PFSK-1 (cell line): Measurements from ENCODE around the gene TTC39B.

Source experiments
- FOXP2 ChIP-seq: optimal IDR thresholded peaks from 2 replicates; pipeline ENCODE3; 2011; ENCODE audit warnings: borderline replicate concordance, control low read depth, inconsistent platforms; ENCODE audit not compliant: insufficient read depth; ENCODE audit errors: extremely low read length, extremely low read depth
- POLR2AphosphoS5 ChIP-seq: IDR thresholded peaks from 2 replicates; pipeline ENCODE4 v1.6.1; 2012; ENCODE audit warnings: low read depth, mild to moderate bottlenecking, control low read depth, low read length, moderate library complexity
- SIN3A ChIP-seq: IDR thresholded peaks from 2 replicates; pipeline ENCODE4 v1.6.1; 2012; ENCODE audit warnings: mild to moderate bottlenecking, low read length, moderate library complexity, borderline replicate concordance; ENCODE audit not compliant: insufficient read depth
- TAF1 ChIP-seq: IDR thresholded peaks from 2 replicates; pipeline ENCODE4 v1.6.1; 2012; ENCODE audit warnings: low read length, control low read depth, borderline replicate concordance; ENCODE audit not compliant: insufficient read depth
- TF ChIP-seq, protein P1 (sequence below), 2 experiments: IDR thresholded peaks; 2 replicates each; pipeline versions ENCODE4 v1.6.1 to v1.8.0; 2011 to 2012; ENCODE audit warnings: low read depth in 2 of 2, low read length in 2 of 2, control low read depth in 1 of 2, inconsistent platforms in 1 of 2, mild to moderate bottlenecking in 1 of 2, moderate library complexity in 1 of 2; ENCODE audit not compliant: insufficient read depth in 1 of 2

Gene TTC39B

DNA sequence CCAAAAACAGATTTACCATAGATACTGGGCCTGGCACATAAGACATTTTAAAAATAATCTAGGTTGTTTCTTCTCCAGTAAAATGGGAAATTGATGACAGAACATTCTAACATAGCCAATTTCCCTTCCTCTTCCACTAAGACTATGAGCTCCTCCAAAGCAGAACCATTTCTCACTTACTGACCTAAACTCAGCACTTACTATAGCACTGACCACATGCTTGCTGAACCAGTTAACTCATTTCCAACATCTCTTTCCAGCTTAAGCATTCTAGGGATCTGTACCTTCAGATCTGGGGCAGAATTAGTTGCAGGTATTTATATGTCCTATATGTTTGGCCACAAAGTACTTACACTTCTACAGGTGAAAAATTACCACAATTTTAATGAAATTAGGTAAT is 58.9 kb downstream of the TTC39B start:
- no peak for TF ChIP-seq TAF1
- TF ChIP-seq POLR2AphosphoS5: no peak
- no peak for TF ChIP-seq SIN3A
- TF ChIP-seq FOXP2: no peak
- TF ChIP-seq, protein P1, sequence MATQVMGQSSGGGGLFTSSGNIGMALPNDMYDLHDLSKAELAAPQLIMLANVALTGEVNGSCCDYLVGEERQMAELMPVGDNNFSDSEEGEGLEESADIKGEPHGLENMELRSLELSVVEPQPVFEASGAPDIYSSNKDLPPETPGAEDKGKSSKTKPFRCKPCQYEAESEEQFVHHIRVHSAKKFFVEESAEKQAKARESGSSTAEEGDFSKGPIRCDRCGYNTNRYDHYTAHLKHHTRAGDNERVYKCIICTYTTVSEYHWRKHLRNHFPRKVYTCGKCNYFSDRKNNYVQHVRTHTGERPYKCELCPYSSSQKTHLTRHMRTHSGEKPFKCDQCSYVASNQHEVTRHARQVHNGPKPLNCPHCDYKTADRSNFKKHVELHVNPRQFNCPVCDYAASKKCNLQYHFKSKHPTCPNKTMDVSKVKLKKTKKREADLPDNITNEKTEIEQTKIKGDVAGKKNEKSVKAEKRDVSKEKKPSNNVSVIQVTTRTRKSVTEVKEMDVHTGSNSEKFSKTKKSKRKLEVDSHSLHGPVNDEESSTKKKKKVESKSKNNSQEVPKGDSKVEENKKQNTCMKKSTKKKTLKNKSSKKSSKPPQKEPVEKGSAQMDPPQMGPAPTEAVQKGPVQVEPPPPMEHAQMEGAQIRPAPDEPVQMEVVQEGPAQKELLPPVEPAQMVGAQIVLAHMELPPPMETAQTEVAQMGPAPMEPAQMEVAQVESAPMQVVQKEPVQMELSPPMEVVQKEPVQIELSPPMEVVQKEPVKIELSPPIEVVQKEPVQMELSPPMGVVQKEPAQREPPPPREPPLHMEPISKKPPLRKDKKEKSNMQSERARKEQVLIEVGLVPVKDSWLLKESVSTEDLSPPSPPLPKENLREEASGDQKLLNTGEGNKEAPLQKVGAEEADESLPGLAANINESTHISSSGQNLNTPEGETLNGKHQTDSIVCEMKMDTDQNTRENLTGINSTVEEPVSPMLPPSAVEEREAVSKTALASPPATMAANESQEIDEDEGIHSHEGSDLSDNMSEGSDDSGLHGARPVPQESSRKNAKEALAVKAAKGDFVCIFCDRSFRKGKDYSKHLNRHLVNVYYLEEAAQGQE (IDR thresholded peaks at IDR 0.05; ENCODE audit: insufficient read depth in 1 of 2, low read depth in 2 of 2, low read length in 2 of 2): no peak

- TF ChIP-seq POLR2AphosphoS5: no peak
- no peak for TF ChIP-seq FOXP2
- TF ChIP-seq, protein P1 (IDR thresholded peaks at IDR 0.05; ENCODE audit: insufficient read depth in 1 of 2, low read depth in 2 of 2, low read length in 2 of 2): no peak
- TF ChIP-seq TAF1: no peak
- TF ChIP-seq SIN3A: no peak
These were observed 60.3 kb downstream of the TTC39B start for GRCh38 chr9:15246708-15247107.

- TF ChIP-seq, protein P1 (IDR thresholded peaks at IDR 0.05; ENCODE audit: insufficient read depth in 1 of 2, low read depth in 2 of 2, low read length in 2 of 2): no peak
- TF ChIP-seq SIN3A: no peak
- TF ChIP-seq FOXP2: no peak
- TF ChIP-seq POLR2AphosphoS5: no peak
- no peak for TF ChIP-seq TAF1
These were observed 60.8 kb downstream of the TTC39B start for GRCh38 chr9:15246243-15246642.

GRCh38 chr9:15244001-15244441 is 63.0 kb downstream of the TTC39B start:
- TF ChIP-seq TAF1 (no peak), FOXP2 (no peak)

- TF ChIP-seq POLR2AphosphoS5 (no peak), SIN3A (no peak), FOXP2 (no peak), TAF1 (no peak)
- TF ChIP-seq, protein P1 (IDR thresholded peaks at IDR 0.05; ENCODE audit: insufficient read depth in 1 of 2, low read depth in 2 of 2, low read length in 2 of 2): no peak
These were observed 63.9 kb downstream of the TTC39B start for GRCh38 chr9:15243081-15243480.
